ENCODE measurements around the gene HOMER2. TPM values are rescaled to one million over a fixed set of nuclear protein-coding genes. Genes with fewer than 3 reads are reported as not detected.

The HOMER2 gene
- total RNA-seq, 1 donor from 2014 or later, result 18.2 TPM

DNA sequence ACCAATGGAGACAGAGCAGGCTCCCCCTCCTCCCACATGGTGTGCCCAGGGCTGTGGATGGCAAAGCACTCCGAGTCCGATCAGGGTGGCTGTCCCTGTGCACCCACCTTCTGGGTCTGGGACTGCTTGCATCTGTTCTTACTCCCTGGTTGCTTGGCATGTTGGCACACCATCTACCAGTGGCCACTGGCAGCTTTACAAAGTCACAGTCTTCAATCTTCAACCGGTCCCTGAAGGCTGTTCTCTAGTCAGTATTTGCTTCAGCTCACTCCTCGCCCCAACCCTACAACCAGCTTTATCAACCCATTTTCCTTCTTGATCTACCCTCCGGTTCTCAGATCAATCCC is 14.8 kb downstream of the HOMER2 start:
- intact Hi-C loops (cut with DNase I), result no loop called here
- TF ChIP-seq POLR2A (IDR thresholded peaks at IDR 0.05) (no peak), POLR2AphosphoS5 (IDR thresholded peaks at IDR 0.05; ENCODE audit: insufficient read depth in 1 of 2, low read depth in 1 of 2) (no peak)
- TF ChIP-seq, protein P1, sequence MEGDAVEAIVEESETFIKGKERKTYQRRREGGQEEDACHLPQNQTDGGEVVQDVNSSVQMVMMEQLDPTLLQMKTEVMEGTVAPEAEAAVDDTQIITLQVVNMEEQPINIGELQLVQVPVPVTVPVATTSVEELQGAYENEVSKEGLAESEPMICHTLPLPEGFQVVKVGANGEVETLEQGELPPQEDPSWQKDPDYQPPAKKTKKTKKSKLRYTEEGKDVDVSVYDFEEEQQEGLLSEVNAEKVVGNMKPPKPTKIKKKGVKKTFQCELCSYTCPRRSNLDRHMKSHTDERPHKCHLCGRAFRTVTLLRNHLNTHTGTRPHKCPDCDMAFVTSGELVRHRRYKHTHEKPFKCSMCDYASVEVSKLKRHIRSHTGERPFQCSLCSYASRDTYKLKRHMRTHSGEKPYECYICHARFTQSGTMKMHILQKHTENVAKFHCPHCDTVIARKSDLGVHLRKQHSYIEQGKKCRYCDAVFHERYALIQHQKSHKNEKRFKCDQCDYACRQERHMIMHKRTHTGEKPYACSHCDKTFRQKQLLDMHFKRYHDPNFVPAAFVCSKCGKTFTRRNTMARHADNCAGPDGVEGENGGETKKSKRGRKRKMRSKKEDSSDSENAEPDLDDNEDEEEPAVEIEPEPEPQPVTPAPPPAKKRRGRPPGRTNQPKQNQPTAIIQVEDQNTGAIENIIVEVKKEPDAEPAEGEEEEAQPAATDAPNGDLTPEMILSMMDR (IDR thresholded peaks at IDR 0.05), result no peak
- H3K27ac ChIP-seq, result no peak overlapping the region

DNA sequence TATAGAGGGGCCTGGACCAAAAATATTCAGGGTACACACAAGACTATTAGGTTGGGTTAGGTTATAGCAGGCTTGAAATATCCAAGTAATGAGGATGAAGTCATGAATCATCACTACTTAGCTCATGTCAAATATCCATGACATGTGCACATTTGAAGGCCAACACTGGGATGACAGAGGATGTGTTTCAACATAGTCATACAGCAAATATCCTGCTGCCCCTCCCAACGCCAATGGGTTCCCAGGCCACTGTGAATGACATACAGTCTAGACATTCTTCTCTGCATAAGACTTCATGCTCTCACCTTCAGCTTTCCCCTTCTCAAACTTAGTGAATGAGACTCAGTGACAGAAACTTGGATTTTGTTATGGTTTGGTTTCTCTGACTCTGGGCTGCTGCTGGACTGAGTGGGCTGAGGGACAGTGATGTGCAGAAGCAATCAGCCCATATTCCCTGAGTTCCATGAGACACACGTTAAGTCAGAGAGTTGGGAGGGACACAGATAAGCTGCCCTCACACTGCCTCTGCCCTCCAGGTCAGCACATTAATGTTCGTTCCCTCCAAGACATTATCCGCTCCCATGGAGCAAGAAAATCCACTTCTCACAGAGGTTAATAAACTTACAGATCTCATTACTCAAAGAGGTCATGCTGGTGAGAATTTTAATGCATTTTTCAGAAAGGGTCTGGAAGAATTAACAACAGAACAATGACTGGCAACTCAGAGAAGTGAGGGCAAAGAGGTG is 15.4 kb downstream of the HOMER2 start:
- TF ChIP-seq, protein P1 (IDR thresholded peaks at IDR 0.05), result no peak
- peak in 1 of 2 donors; percentile 55 for TF ChIP-seq POLR2AphosphoS5 (IDR thresholded peaks at IDR 0.05; ENCODE audit: insufficient read depth in 1 of 2, low read depth in 1 of 2)
- Histone ChIP-seq H3K36me3 (no peaks in the 10 kb centered on the region), H3K4me1 (no peaks in the 10 kb centered on the region), H3K27ac (no peak overlapping the region), H3K4me3 (no peak overlapping the region), H3K27me3 (no peaks in the 10 kb centered on the region), H3K9me3 (no peaks in the 10 kb centered on the region)
- no peak for DNase-seq (ENCODE audit: extremely low spot score in 2 of 2)
- intact Hi-C loops (cut with DNase I), result no loop called here

More for the DNA sequence above, 14.8 kb downstream of the HOMER2 start:
- Histone ChIP-seq H3K36me3 (no peaks in the 10 kb centered on the region), H3K4me3 (no peak overlapping the region), H3K9me3 (no peaks in the 10 kb centered on the region), H3K4me1 (no peaks in the 10 kb centered on the region), H3K27me3 (no peaks in the 10 kb centered on the region)
- no peak for DNase-seq (ENCODE audit: extremely low spot score in 2 of 2)

DNA sequence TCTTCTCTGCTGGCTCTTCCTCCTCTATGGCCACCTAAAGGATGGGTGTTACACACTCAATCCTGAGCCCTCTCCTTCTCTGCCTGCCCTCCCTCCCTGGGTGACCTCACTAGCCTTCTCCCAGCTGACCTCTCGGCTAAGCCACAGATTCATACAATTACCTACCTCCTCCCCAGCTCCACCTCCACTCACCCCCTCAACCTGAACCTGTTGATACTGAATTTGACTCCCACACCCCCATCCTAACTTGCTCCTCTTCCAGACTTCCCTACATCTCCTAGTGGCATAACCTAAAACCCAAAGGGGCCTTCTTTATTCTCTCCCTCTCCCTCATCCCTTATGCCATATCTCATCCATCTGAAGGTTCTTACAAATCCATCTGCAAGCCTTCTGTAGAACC is 17.1 kb downstream of the HOMER2 start:
- Histone ChIP-seq H3K27ac (no peak overlapping the region), H3K36me3 (no peaks in the 10 kb centered on the region), H3K27me3 (no peaks in the 10 kb centered on the region), H3K9me3 (no peaks in the 10 kb centered on the region), H3K4me3 (no peak overlapping the region), H3K4me1 (no peaks in the 10 kb centered on the region)
- DNase-seq (ENCODE audit: extremely low spot score in 2 of 2), result no peak
- TF ChIP-seq, protein P1 (IDR thresholded peaks at IDR 0.05), result no peak
- TF ChIP-seq POLR2A (IDR thresholded peaks at IDR 0.05) (no peak), POLR2AphosphoS5 (IDR thresholded peaks at IDR 0.05; ENCODE audit: insufficient read depth in 1 of 2, low read depth in 1 of 2) (no peak)
- intact Hi-C loops (cut with DNase I), result no loop called here

DNA sequence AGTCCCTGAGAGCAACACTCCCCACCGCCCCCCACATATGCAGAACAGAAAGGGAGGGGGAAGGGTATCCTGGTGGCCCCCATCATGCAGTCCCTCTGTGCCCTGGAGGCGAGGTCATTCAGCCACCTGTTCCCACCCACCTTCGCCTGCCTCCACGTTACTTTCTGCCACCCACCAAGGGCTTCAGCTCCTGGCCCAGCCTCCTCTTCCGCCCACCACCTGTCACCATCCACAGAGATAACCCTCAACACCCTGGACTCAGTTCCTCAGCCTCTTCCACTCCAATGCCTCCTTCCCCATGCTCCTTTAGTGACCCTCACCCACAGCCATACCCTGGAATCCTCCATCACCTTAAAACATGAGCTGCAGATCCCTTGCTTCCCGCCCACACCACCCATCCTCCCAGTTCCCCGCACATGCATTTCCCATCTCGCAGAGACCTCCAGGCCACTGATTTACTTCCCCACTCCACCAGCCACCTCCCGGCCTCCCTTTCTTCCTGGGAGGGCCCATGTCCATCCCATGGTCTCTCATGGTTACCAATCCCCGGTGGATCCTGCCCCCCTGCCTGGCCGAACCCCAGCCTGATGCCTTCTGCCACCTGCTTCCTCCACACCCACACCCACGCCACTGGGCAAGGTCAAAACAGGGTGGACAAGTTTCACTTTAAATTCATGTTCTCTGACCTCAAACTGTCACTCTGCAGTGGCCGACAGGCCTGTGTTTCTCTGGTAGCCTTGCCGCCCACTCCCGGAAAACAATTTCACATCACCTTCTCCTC is 18.2 kb downstream of the HOMER2 start:
- no peak overlapping the region for H3K4me3 ChIP-seq

More for the DNA sequence above, 18.2 kb downstream of the HOMER2 start:
- Histone ChIP-seq H3K27ac (no peak overlapping the region), H3K36me3 (no peaks in the 10 kb centered on the region), H3K9me3 (no peaks in the 10 kb centered on the region), H3K4me1 (no peaks in the 10 kb centered on the region), H3K27me3 (no peaks in the 10 kb centered on the region)
- intact Hi-C loops (cut with DNase I), result no loop called here
- TF ChIP-seq, protein P1 (IDR thresholded peaks at IDR 0.05), result no peak
- no peak for TF ChIP-seq POLR2A (IDR thresholded peaks at IDR 0.05)
- TF ChIP-seq POLR2AphosphoS5 (IDR thresholded peaks at IDR 0.05; ENCODE audit: insufficient read depth in 1 of 2, low read depth in 1 of 2), result no peak
- DNase-seq (ENCODE audit: extremely low spot score in 2 of 2), result no peak

Measured in vagina (tissue), 2 donors.